Ammon's horn (tissue), 1 donor: ENCODE results near the gene TRPM7.
"Not testable (repeated sequence)": the region's sequence is repeated elsewhere in the genome, so short reads cannot be mapped to it uniquely, and the experiment has no call there.

Source experiments
- DNase-seq: peaks from one replicate; pipeline ENCODE4 v3.0.0-alpha.2; 2016; ENCODE audit warnings: low spot score

Gene TRPM7, protein sequence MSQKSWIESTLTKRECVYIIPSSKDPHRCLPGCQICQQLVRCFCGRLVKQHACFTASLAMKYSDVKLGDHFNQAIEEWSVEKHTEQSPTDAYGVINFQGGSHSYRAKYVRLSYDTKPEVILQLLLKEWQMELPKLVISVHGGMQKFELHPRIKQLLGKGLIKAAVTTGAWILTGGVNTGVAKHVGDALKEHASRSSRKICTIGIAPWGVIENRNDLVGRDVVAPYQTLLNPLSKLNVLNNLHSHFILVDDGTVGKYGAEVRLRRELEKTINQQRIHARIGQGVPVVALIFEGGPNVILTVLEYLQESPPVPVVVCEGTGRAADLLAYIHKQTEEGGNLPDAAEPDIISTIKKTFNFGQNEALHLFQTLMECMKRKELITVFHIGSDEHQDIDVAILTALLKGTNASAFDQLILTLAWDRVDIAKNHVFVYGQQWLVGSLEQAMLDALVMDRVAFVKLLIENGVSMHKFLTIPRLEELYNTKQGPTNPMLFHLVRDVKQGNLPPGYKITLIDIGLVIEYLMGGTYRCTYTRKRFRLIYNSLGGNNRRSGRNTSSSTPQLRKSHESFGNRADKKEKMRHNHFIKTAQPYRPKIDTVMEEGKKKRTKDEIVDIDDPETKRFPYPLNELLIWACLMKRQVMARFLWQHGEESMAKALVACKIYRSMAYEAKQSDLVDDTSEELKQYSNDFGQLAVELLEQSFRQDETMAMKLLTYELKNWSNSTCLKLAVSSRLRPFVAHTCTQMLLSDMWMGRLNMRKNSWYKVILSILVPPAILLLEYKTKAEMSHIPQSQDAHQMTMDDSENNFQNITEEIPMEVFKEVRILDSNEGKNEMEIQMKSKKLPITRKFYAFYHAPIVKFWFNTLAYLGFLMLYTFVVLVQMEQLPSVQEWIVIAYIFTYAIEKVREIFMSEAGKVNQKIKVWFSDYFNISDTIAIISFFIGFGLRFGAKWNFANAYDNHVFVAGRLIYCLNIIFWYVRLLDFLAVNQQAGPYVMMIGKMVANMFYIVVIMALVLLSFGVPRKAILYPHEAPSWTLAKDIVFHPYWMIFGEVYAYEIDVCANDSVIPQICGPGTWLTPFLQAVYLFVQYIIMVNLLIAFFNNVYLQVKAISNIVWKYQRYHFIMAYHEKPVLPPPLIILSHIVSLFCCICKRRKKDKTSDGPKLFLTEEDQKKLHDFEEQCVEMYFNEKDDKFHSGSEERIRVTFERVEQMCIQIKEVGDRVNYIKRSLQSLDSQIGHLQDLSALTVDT (N-terminal part only)

DNA sequence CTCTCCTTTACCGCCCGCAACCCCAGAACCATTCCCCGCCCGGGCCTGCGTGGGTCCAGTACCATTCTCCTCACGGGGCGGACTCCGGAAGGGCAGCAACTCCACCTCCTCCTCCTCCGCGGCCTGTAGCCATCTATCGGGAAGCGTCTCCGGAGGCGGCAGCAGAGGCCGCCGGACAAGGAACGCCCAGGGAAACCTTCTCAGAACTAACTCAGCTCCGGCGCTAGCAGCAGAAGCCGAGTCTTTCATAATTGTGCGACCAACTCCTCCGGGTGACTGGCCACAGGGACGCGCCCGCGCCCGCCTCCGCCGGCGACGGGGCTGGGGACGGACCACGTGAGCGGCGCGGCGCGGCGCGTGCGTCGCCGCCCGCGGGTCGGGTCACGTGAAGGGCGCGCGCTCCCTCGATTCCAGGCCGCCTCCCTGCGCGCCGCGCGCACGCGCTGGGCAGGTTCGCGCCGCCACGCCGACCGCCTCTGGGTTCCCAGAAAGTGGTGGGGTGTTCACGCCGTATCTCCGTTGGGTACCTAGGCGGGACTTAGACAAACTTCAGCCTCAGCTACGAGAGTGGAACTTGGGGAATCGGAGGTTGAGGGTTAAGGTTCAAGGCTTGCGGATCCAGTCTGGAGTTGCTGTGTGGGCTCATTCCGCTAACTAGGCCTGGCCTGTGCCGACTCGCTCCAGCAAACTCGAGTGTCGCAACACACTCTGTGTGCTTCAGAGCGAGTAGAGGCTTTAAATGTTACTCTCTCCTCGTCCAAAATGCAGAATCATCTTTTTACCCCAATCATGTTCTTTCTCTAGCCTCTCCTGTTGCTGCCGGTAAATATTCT is at the start of gene TRPM7:
TSS of gene TRPM7 (minus strand) at position 329 of the 833 bp plus-strand sequence. CDS start at position 65, 264 bp downstream.
- peak; percentile 88 for DNase-seq

DNA sequence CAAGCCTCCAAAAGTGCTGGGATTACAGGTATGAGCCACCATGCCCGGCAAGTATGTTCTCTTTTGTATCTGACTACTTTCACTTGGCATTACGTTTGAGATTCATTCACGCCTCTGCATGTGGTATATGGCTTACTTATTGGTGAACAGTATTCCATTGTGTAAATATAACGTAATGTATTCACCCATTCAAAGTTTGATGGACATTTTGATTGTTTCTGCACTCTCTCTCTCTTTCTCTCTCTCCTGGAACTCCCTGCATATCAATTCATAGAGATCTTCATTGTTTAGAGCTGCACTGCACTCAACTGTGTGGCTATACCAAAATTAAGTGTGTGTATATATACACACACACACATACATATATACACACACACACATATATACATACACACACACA is 48.6 kb upstream of the TRPM7 start:
- no peak for DNase-seq

DNA sequence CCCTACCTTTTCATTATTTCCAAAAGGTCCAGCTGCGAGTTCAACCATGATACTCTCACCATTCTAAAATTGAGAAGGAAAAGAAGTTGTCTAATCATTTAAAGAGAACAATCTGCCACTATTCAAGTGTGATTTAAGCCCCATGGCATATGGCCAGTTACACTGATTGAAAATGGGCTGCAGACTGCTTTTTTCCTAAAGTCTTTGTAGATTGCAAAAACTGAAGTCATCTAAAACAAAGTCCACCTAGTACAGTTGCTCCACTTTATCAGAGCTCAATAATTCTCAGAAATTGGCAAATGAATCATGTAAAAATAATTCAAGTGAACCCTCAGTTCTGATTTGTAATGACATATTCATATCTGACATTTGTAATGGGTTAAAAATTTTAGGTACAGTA is 39.7 kb upstream of the TRPM7 start:
- no peak for DNase-seq

DNA sequence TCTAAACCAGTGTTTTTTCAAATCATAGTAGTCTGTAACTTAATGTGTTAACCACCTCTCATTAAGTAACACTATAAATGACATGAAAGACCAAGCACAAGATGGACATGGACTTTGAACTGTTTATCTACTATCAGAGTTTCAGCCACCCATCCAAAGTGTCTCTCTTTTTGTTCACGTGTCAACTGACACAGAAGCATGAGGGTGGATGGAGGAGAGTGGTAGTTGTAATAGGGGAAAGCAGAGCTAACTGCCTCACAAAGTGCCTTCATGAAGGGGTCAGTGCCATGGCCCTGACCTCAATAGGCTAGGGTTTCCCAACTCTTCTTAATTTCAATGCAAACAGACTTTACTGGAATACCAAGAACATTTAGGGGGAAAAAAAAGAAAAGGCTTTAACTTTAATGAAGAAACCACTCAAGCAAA is 32.1 kb upstream of the TRPM7 start:
- no peak for DNase-seq

DNA sequence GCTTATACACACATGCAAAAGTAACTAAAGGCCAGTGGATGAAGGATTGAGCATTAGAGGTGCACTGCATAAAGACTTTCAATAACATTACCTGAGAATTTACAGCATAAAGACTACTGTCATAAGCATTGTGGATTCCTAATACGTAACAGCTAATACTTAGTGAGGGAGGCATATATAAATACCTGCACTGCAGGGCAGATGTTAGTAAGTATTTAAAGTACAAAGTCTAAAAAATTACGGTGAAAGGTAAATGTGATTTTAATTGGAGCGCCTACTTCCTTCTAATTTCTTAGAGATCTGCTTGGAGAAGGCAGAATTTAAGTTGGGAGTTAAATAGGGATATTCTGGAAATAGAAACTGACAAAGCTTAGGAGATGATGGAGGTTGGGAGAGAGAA is 25.4 kb upstream of the TRPM7 start:
- DNase-seq: no peak

DNA sequence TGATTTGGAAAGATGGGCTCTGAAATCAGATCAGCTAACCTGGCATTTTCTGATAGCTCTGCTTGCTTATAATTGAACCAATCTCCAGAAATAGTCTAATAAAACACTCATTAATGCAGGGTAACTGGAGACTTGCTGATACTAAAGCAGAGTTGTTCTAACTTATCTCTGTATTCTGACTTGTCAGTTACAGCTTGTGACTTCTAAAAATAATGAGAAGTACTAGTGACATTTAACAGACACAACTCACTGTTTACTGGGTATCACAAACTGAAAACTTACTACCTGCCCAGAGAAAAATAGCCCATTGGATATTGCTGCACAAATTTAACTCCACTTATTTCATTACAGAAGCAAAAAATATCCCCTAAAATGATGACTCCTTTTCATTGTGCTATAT is 24.0 kb upstream of the TRPM7 start:
- no peak for DNase-seq

DNA sequence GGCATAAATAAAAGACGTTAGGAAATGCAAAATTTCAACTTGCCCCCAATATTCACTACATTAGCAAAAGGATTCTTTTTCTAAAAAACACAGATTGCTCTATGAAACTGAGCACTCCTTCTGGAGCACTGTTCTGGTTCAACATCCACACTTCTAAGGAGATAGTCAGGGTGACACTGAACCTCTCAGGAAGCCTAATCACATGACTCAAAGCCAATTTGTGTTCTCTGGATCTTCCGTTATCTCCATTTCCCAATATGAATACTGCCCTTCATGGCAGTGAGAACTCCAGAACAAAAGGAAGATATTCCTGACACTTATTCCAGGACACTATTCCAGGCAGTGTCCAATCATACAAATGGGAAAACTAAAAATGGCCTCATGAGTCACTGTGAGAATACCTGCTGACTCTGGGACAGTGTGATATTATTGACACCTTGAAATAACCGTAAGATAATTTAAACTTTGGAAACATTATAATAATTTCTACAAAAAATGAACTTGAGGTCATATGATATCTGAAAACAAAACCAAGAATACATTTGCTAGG is 21.4 kb upstream of the TRPM7 start:
- DNase-seq: no peak

DNA sequence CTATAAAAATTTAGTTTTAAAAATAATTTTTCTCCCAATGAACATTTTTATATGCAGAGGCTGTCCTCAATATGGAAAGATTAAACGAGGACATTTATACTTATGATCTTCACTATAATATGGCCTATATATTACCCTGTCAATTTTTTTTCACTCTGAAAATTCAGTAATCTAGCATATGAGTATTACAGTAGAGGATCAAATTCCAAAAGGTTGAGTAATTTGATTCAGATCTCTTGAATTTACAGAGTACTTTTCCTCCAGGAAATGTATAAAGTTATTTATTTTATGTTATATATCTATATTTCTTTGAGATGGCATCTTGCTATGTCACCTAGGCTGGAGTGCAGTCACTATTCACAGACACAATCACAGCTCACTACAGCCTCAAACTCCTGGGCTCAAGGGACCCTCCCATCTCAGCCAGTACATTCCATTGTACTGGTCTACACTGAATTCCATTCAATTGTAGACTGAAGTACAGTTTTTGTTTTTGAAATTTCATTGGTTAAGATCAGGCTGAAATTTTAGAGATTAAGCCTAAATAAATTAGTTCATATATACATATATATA is 16.3 kb upstream of the TRPM7 start:
- no peak for DNase-seq

DNA sequence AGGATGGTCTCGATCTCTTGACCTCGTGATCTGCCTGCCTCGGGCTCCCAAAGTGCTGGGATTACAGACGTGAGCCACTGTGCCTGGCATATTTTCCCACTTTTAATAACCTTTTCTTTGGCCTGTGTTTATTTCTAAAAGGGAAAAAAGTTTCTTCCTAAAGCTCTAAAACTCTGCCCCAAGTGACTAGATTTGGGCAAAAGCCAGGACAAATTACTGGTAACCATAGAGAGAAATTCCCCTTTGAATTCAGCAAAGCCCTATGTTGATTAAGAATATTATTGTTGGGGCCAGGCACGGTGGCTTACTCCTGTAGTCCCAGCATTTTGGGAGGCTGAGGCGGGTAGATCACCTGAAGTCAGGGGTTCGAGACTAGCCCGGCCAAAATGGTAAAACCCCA is 11.5 kb upstream of the TRPM7 start:
- DNase-seq: no peak

DNA sequence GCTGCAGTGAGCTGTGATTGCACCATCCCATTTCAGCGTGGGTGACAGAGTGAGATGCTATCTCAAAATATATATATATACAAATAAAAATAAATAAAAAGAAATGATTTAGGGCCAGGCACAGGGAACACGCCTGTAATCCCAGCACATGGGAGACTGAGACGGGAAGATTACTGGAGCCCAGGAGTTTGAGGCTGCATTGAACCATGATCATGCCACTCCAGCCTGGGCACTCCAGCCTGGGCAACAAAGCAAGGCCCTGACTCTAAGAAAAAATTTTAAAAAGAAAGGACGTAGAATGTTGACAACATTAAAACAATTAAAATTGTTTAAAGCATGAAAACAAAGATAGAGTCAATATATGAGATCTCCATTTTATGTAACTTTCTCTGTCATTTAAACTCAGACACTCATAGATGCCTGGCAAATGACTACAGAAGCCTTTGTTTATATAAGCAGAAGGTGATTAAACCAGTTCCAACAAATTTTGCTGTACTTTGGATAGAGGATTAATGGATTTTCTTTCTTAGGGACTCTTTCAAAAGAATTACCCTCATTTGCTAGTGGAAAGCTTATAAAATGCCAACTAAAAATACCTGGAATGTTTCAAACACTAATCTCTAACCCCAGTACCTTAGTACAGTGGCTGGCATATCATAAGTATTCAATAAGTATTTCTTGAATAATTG is 10.7 kb upstream of the TRPM7 start:
- DNase-seq: no peak

DNA sequence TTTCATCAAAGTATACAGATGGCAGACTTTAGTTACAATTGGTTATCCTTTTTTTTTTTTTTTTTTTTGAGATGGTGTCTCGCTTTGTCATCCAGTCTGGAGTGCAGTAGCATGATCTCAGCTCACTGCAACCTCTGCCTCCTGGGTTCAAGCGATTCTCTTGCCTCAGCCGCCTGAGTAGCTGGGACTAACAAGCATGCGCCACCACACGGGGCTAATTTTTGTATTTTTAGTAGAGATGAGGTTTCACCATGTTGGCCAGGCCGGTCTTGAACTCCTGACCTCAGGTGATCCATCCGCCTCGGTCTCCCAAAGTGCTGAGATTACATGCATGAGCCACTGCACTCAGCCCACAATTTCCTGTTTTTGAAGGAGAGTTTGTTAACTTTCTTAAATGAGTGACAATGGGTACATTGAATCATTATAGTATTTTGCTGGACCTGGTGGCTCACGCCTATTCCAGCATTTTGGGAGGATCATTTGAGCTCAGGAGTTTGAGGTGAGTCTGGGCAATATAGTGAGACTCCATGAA is 8.1 kb upstream of the TRPM7 start:
- not testable (repeated sequence) for DNase-seq

DNA sequence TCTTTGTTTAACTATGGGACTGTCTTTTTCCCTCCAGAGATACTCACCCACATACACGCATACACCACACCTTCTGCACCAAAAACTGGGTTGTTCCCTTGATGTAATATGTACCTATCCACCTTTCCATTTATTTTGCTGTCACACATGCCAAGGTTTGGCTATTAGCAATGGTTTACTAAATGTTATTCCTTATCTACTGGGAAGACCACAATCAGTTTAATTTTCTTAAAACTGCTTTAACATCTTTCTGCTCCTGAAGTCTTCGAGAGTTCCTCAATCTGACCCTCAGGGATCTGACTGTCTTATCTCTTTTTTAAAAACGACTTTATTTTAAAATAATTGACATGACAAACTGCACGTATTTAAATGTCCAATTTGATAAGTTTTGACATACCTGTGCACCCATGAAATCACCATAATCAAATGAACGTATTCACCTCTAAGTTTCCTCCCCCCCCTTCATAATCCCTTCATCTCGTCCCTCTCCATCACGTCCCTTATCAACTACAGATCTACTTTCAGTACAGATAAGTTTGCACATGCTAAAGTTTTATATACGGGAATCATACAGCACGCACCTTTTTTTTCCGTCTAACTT is 805 bp upstream of the TRPM7 start:
- DNase-seq: no peak

DNA sequence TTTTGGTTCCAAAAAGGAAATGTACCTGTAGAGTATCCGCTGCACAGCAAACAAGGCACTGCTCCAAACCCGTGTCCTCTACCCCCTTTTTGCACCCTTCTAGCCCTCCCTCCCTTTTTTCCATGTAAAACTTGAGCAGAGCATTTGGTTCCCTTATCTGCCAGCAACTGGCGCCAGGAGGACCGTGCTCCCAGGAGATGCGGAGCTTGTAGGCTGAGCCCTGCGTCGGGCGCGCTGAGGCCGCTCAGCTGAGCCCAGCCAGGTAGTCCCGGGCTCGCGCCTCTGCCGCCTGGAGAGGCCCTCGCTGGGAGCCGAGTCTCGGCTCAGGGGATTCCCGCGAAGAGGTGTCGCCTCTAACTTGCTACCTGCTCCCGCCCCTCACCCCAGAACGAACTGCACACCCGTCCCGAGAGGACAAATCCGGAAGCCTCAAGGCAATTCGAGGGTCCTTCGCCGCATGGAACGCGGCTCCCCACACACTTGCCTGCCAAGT is 575 bp downstream of the TRPM7 start:
- peak; percentile 70 for DNase-seq

DNA sequence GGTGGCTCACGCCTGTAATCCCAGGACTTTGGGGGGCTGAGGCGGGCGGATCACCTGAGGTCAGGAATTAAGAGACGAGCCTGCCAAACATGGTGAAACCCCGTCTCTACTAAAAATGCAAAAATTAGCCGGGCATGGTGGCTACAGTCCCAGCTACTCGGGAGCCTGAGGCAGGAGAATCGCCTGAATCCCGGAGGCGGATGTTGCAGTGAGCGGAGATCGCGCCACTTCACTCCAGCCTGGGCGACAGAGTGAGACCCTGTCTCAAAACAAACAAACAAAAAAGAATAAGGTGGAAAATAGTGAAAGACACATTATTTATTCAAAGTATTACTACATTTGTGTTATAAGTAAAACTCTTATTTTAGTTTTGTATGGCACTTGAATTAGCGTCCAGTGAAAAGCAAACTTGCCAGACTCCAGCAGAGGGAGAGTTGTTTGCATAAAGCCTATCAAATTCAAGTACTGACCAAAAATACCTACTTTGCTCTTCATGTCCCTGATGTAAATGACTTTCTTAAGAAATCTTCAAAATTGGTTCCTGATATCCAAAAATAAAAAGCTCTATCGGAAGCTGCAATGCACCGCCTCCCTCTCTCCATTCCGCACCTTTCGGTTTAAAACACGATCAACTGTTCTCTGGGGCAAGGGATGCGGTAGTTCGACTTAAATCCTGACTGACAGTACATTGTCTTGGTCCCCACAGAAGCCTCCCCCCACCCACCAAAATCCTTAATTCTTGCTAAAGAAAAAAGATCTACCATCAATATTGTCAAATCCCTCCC is 1.2 kb downstream of the TRPM7 start:
- DNase-seq: peak; percentile 2

DNA sequence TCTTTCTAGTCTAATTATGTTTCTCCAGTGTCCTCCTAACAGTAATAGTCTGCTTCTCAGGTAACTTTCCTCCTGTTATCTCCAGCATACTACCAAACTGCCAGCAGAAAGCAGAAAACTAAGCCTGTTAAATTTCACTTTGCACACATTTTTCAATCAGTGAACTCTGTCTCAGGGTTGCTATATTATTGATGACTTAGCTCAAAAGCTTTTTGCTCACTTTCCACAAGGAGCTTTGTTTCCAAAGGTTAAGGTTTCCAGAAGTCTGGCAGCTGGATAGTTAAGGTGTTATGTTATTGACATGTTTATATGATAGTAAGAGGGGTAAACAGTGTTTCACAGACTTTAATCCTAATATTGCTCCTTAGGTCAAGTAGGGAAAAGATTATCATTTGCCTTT is 5.1 kb downstream of the TRPM7 start:
- no peak for DNase-seq

DNA sequence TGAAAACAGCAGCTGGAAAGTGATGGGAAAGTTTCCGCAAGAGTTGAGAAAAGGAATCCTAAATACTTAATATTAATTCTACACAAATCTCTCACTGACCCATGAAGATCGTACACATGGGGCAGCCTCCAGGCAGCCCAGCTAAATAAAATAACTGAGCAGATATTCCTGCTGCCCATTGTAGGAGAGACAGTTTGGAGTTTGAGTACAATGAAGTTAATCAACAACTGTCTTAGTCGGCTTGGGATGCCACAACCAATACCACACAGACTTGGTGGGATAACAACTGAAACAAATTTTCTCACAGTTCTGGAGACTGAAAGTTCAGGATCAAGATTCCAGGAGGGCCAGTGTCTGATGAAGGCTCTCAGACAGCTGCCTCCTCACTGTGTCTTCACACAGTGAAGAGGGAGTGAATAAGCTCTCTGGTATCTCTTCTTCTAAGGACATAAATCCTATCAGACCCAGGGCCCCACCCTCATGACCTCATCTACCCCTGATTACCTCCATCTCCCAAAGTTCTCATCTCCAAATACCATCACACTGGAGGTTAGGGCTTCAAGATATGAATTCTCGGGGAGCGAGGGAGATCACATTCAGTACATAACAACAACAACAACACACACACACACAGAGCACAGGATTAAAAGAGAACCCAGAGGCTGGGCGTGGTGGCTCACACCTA is 9.7 kb downstream of the TRPM7 start:
- DNase-seq: no peak

DNA sequence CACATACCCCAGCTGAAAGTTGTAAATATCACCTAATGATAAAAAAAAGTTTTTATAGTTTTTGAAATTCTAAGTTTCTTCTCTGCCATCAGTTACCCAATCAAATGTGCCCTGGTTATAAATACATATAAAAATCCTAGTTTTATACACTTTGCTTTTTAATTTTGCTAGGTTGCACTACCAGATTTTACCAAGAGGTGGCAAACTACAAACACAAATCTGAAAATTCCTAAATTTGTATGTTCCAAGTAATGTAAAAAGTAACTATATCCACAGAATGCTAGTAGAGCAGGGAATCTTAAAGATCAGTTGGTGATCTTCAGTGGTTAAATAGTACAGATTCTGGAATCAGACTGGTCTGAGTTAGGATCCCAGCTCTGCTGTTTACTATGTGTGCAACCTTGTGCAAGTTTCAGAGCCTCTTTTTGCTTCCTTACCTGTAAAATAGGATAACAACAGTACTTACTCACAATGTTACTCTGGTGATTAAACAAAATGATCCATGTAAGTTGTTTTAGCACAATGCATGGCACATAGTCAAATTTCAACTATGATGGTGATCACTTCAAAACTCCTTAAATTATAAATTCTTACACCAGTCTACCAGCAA is 11.0 kb downstream of the TRPM7 start:
- DNase-seq: no peak
